HG03432 (cell line): ENCODE results near the gene MERTK.
A peak's percentile ranks its signal among the peaks of the same experiment; 100 is the strongest.
"Not testable (repeated sequence)": the region's sequence is repeated elsewhere in the genome, so short reads cannot be mapped to it uniquely, and the experiment has no call there.

Experiments used
- ATAC-seq: cut with Tn5 transposase; IDR thresholded peaks from one replicate; pipeline ENCODE4 v1.9.1; 2021; ENCODE audit warnings: mild to moderate bottlenecking, moderate library complexity; ENCODE audit not compliant: unreplicated experiment

Gene MERTK

DNA sequence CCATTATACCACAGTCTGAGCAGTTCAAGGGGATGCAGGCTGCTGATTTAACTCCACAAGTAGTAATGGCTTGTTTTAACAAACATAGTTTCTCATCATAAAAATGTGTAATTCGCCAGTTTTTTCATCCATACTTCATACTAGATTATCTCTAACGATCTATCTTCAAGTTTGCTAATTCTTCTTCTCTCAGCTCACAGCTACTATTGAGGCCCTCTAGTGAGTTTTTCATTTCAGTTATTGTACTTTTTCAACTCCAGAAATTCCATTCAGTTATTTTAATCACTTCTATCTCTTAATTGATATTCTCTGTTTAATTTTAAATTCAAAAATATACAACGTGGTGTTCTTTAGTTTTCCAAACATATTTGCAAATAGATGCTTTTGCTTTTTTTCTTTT lies 136.5 kb downstream of the MERTK start:
- no peak for ATAC-seq

DNA sequence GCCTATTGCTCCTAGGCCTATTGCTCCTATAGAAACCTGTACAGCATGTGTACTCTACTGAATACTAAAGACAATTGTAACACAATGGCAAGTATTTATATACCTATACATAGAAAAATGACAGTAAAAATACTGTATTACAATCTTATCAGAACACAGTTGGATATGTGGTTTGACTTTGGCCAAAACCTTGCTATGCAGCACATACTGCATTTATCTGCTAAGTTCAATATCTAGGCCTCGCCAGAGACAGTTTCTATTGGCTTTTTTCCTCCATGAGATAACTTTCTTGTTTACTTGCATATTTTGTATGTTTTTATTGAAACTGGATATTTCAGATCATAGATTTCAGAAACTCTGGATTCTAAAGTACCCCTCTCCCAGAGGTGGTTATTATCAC lies 137.4 kb downstream of the MERTK start:
- no peak for ATAC-seq

DNA sequence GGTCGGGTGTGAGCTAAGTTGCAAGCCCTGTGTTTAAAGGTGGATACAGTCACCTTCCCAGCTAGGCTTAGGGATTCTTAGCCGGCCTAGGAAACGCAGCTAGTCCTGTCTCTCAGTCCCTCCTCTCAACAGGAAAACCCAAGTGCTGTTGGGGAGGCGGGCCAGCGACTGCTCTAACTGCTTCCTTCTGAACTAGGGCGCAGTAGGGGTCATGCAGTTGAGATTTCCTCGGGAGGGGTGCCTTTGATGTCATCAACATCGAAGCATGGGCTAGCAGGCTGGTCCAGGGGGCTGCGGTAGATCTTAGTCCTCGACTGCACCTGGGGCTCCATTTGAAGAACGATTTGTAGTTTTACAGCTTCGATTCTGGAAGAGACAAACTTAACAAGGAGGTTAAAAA lies 141.1 kb downstream of the MERTK start:
- not testable (repeated sequence) for ATAC-seq

DNA sequence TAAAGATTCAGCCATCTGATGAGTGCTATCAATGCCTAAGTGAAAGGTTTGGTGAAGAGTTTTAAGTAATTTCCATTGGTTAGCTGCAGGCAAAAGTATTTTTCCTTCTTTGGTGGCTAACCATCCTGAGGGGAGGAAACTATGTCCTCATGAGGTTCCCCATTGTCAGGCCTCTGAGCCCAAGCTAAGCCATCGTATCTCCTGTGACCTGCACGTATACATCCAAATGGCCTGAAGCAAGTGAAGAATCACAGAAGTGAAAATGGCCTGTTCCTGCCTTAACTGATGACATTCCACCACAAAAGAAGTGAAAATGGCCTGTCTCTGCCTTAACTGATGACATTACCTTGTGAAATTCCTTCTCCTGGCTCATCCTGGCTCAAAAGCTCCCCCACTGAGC lies 141.7 kb downstream of the MERTK start:
- ATAC-seq = not testable (repeated sequence)

DNA sequence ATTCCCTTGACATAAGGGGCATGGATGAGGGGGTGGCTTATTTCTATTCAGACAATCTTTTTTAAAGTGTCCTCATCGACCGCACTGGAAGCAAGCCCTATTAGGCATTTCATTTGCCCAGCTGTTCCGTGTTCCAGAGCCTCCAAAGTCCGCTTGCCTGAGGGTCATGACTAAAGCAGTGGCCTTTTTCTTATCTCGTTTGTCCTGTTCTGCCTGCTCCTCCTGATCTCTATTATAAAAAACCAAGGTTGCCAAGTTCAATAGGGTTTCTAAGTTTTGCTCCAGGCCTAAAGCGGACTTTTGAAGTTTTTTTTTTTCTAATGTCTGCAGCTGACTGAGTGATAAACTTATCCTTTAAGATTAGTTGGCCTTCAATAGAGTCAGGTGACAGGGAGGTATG lies 143.1 kb downstream of the MERTK start:
- not testable (repeated sequence) for ATAC-seq

DNA sequence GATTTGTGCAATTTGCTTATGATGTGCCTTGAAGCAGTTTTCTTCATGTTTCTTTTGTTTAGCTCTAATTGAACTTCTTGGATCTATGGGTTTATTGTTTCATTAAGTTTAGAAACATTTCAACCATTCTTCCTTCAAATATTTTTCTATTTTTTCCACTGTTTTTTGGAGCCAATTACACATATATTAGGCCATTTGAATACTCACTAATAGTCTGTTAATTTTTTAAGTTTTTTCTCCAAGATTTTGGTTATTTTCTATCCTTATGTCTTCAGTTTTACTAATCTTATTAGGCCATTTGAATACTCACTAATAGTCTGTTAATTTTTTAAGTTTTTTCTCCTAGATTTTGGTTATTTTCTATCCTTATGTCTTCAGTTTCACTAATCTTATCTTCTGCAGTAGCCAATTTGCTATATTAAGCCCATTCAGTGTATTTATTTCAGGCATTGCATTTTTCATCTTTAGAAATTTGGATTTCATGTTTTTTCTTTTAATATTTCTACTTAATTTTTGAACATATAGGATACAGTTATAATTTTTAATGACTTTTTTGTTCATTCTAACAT lies 147.1 kb downstream of the MERTK start:
- no peak for ATAC-seq

DNA sequence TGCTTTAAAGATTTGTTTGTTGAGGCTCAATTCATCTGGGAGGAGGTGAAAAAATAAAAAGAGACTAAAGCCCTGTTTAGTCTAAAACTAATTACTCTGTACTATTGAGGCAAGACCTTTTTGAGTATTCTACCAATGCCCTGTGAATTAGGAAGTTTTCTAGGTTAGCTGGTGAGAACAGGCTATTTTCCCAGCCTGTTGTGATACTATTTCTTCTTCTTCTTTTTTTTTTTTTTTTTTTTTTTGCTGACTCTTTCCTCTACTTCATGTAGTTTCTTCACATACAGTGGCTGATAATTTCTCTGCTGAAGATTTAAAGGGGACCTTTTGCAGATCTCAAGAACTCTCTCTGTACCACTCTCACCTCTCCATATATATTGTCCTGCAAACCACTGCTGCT lies 147.8 kb downstream of the MERTK start:
- ATAC-seq = no peak

DNA sequence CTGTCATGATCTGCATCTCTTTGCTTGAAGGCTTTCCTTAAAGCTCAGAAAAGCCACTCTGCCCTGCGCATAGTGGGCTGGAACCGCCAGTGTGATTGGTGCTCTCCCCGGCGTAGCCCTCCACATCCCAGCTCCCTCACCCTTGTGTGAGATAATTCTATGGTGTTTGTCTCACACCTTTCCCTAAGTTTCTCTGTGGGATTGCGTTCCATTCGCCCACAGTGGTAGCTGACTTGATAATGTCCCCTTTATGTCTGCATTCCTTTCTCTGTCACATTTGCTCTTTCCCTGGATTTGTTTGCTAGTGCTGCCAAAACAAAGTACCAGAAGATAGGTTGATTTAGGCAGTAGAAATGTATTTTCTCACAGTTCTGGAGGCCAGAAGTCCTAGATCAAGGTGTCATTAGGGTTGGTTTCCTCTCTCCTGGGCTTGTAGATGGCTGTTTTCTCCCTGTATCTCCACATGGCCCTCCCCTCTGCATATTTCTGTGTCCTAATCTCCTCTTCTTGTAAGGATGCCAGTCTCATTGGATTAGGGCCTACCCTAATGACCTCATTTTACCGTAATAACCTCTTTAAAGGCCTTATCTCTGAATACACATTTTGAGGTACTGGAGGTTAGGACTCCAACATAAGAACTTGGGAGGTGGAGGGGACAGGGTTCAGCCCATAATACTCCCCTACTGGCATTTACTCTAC lies 149.3 kb downstream of the MERTK start:
- ATAC-seq = no peak

DNA sequence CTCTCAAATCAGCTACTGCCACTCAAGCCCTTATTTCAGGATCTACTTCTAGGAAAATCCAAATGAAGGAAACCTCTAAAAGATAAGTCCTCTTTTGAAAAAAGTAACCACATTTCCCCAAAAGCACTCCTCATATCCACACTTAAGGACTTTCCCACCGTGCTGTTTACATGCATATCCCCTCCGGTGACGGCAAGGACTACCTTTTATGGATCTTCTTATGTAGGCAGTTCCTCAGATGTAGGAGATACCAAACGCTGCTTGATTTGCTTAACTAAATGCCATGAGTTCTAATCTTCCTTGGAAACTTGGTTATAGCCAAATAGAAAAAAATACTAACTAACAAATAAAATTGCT lies 149.8 kb downstream of the MERTK start:
- no peak for ATAC-seq

DNA sequence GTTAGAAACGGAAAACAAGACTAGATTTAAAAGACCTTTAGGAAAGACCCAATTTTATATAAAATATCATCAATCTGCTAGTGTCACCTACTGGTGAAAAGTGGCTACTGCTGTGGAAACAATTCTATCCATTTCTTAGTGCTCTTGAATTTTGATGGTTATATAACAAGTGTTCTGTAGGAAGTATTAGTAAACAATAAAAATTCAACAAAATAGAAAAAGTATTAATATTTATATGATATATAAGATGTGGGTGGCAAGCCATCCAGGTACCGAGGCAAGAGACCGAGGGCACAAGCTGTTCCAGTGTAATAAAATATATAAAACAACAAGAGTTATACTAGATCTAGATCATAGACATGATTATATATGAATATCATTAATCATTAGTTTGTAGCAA lies 150.5 kb downstream of the MERTK start:
- ATAC-seq = no peak

DNA sequence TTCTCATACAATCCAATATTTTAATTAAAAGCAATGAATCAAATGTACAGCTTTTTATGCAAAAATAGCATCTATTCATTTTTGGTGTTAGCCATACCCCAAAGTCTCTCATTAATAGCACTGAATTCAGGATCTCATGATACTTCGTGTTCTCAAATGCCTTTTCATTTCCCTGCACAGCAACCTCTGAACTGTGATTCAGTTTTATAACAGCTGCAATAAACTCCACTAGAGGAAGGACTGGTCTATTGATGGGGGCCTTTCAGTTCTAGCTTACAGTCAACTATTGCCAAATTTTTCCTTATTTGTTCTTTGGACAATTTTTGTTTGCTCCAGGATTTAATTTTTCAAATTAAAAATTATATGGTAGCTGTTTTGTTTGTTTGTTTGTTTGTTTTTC lies 151.9 kb downstream of the MERTK start:
- ATAC-seq = no peak

DNA sequence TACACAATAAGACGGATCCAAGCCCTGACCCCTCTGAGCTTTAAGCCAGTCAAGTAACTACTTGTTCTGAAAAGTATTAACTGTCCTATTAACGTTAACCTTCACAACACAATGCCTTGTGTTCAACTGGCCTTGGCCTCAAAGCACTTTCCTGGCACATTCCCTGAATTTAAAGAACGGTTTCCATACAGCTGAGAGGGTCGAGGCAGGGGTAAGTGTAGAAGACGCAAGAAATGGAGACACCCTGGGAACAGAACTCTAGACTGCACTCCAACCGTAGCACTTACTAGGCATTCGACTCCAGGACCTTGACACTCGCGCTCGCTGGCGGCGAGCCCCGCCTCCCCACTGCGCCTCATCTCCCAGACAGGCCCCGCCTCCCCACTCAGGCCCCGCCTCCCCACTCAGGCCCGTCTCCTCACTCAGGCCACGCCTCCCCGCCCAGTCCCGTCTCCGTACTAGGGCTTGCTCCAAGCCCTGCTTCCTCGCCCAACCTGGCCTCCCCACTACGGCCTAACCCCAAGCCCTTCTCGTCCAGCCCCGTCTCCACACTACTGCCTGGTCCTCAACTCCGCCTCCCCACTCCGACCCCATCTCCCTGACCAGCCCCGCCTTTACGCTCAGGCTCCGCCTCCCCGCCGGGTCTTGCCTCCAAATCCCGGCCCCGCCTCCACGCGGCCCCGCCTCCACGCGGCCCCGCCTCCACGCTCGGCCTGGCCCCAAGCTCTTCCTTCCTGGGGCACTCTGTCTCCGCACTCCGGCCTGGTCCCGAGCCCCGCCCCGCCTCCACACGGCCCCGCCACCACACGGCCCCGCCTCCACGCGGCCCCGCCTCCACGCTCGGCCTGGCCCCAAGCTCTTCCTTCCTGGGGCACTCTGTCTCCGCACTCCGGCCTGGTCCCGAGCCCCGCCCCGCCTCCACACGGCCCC lies 155.8 kb downstream of the MERTK start:
- peak; percentile 70 for ATAC-seq

DNA sequence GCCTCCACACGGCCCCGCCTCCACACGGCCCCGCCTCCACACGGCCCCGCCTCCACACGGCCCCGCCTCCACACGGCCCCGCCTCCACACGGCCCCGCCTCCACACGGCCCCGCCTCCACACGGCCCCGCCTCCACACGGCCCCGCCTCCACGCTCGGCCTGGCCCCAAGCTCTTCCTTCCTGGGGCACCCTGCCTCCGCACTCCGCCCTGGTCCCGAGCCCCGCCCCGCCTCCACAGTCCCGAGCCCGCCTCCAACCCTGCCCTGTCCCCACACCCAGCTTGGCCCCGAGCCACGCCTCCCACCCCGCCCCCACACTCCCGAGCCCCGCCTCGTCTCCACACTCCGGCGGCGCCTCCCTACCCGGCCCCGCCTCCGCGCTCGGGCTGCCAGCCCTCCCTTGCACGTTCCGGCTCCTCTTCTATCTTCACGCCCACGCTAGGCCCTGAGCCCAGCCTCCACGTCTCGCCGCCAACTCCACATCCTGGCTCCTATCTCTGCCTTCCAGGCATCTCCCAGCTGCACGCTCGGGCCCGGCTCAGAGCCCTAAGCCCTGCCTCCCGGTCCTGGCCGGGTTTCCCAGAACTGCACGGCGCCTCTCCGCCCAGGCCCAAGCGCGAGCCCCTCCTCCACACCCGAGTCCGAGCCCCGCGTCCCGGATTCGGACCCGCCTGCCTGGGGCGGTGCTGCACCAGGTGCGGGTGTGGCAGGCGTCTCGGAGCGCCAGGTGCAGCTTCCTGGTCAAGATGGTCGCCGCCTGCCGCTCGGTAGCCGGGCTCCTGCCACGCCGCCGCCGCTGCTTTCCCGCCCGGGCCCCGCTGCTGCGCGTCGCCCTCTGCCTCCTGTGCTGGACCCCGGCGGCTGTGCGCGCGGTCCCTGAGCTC lies 156.7 kb downstream of the MERTK start, which contains the start of gene TMEM87B:
Gene TMEM87B, plus strand, starts transcription at position 423 of the 883 bp plus-strand sequence. Its CDS starts 323 bp downstream, at position 746.
- peak; percentile 52 for ATAC-seq

DNA sequence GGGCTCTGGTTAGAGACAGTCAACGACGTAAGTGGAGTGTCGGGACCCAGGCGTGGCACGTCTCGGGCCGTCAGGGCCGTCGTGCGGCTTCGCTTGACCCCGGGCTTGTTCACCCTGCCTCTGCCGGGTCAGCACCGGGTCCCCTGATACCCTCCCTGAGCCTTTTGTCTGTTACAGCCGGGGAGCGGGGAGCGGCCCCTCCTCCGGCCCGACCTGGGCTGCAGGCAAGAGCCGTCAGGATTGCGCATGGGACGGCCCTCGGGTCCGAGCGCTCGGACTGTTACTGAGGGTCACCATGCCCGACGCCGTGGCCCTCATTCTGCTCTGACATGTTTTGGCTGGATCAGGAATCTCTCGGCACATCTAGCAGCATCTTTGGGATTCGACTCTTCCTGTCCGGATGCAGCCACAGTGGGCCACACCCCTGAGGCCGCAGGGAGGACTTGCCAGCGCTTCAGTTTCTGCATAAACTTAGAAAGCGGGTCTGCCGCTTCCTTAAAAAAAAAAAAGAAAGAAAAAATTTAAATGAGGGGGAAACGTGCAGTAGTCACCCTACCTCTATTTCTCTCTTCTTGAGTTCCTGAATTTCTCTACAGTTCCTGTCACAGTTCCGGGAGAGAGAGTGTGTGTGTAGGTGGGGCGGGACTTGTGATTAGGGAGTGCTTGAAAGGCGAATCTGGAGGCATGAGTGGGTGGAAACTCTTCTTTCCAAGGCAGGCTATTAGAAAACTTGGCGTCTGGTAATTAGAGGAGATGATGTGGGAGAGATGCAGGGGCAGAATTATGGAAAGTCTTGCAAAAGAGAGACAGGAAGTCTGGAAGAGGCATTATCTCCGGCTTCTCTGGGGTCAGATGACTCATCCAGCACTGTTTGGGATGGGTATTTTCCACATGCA lies 157.6 kb downstream of the MERTK start:
- peak; percentile 0 for ATAC-seq

DNA sequence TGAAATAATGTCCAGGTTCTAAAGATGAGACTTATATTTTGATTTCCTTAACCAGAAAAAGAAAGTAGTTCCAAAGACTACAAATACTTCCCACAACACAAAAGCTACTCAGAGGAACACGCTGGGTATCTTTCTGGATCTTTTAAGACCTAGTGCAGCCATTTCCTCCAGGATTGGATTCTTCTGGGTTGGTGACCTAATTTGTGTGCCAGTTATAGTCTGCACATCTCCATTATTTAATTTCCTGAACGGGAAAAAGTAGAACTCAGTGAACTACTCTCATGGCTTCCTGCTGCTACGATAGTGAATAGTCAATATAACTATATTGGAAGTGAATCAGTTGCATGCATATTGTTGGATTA lies 158.2 kb downstream of the MERTK start:
- ATAC-seq = no peak

DNA sequence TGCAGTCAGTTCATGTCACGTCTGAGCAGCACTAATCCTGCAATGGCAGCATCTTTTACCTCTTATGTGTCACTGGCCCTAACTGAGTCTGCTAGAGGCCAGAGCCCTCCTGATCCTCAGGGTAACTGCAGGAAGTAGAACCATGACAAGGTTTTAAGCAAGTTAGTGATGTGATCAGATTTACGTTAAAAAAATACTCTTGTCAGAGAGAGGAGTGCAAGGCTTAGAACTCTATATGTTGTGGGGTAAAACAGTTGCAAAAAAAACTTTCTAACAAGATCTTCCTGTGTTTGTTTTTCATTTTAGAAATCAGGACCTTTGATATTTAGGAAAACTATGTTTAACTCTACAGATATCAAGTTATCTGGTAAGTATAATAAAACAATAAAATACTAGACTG lies 161.3 kb downstream of the MERTK start:
- ATAC-seq = no peak

DNA sequence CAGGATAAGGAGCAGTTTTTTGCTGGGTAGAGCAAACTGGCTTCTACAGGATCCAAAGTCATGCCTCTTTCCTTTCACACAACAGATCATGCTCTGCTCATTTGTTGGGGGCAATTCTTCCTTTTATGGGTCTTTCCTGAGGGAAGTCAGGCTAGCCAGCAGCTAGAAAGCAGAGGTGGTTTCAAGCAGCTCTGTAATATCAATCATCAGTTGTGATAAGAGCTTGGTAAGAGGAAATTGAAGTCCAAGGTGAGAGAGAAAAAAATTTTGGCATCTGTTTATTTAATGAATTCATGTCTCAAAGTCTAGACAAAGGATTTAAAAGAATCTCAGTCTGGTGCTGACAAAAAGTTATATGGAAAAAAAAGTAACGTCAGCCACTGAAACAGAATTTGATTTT lies 162.9 kb downstream of the MERTK start:
- ATAC-seq = no peak

DNA sequence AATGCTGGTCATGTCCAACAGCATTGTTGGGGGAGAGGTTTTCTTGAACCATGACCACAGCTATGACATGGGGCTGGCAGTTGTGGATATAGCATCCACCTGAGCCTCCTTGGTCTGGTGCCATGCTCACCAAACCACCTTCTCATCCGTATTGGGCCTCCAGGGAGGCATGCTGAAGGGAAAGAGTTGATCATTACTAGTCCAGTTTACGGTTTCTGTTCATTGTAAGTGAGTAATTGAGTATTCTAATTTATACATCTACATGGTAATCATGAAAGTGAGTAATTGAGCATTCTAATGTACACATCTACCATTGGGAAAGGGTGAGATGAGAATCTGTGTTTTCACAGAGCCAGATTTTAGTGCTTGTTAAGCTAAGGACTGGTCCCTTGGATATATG lies 163.4 kb downstream of the MERTK start:
- ATAC-seq = no peak

DNA sequence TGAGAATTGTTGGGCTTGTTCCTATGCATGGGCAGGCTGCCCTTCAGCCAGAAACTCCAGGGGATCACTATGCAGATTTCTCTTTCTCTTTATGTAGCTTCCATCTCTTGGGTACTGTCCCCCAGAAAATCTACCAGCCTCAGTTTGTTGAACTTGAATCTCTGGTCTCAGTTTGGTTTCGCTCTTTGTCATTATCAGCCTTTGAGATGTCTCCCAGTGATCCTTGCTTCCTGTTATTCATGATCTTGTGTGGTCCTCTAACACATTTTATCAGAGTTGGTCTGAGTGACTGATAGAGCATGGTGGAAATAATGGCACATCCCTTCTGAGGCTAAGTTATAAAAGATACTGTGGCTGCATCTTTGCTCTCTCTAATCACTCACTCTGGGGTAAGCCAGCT lies 164.5 kb downstream of the MERTK start:
- no peak for ATAC-seq

DNA sequence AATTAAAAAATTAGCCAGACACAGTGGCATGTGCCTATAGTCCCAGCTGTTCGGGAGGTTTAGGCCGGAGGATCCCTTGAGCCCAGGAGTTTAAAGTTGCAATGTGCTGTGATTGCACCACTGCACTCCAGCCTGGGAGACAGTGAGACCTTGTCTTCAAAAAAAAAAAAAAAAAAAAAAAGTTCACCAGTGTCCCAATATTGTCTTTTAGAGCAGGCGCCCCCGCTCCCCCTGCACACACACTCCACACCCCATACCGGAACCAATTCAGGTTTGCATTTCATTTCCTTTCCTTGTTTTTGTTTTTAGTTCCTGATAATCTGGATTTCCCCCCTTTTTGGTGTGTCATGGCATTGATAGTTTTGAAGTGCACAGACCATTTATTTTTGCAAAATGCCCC lies 167.1 kb downstream of the MERTK start:
- peak; percentile 24 for ATAC-seq
